Smooth muscle cell (in vitro differentiated cells): ENCODE data around the gene PAK4. TPM values are rescaled to one million over a fixed set of nuclear protein-coding genes. Genes with fewer than 3 reads are reported as not detected.

Experiments used
- DNase-seq: peaks from one replicate; lab custom pipeline; 2025; ENCODE audit not compliant: unreplicated experiment; lab: John Stamatoyannopoulos, UW
- H2AFZ ChIP-seq: fragments of 200-600 bp; sonication (generic); 2 replicates; pipeline ENCODE4 v1.6.0; 2016; ENCODE audit warnings: antibody characterized with exemption, low read depth, mild to moderate bottlenecking
- H3F3A ChIP-seq: fragments of 200-600 bp; sonication (generic); 2 replicates; pipeline ENCODE4 v1.6.0; 2017; ENCODE audit warnings: antibody characterized with exemption, low read depth
- H3K27ac ChIP-seq: fragments of 200-600 bp; sonication (generic); 2 replicates; pipeline ENCODE4 v1.5.1; 2016; ENCODE audit warnings: low read depth, mild to moderate bottlenecking
- H3K27me3 ChIP-seq: fragments of 200-600 bp; sonication (generic); 2 replicates; pipeline ENCODE4 v1.6.1; 2016; ENCODE audit warnings: low read depth, mild to moderate bottlenecking
- H3K36me3 ChIP-seq: fragments of 200-600 bp; sonication (generic); 2 replicates; pipeline ENCODE4 v1.5.1; 2016; ENCODE audit warnings: low read depth
- H3K4me1 ChIP-seq: fragments of 200-600 bp; sonication (generic); 2 replicates; pipeline ENCODE4 v1.5.1; 2016; ENCODE audit warnings: low read depth
- H3K4me2 ChIP-seq: fragments of 200-600 bp; sonication (generic); 2 replicates; pipeline ENCODE4 v1.6.0; 2016; ENCODE audit warnings: mild to moderate bottlenecking
- H3K4me3 ChIP-seq: fragments of 200-600 bp; sonication (generic); 2 replicates; pipeline ENCODE4 v1.5.1; 2016; ENCODE audit warnings: mild to moderate bottlenecking
- H3K79me2 ChIP-seq: fragments of 200-600 bp; sonication (generic); 2 replicates; pipeline ENCODE4 v1.6.0; 2016; ENCODE audit warnings: low read depth, mild to moderate bottlenecking
- H3K9ac ChIP-seq: fragments of 200-600 bp; sonication (generic); 2 replicates; pipeline ENCODE4 v1.6.0; 2016; ENCODE audit warnings: low read depth
- H3K9me3 ChIP-seq: fragments of 200-600 bp; sonication (generic); replicated peaks from 2 replicates; pipeline ENCODE4 v1.5.1; 2016; ENCODE audit warnings: low read depth
- H4K20me1 ChIP-seq: fragments of 200-600 bp; sonication (generic); 2 replicates; pipeline ENCODE4 v1.6.0; 2016; ENCODE audit warnings: low read depth
- WGBS: methylation state at CpG from one replicate; pipeline ENCODE4 v1.1.7; 2016; ENCODE audit warnings: low lambda C conversion rate; 5-methylcytosine and 5-hydroxymethylcytosine counted together
- polyA plus RNA-seq: library from polyadenylated mRNA; unstranded; fragments of >200 nt; fragmentation: Nextera tagmentation; extraction: Ambion mirVana; gene quantifications from 2 replicates; pipeline ENCODE4 v1.2.1, GENCODE V29; 2016
- total RNA-seq: library from RNA; depleted of rRNA; stranded (reverse); fragments of >200 nt; gene quantifications from 2 replicates; pipeline ENCODE4 v1.2.3, GENCODE V29; 2014
- TF ChIP-seq, protein P1 (sequence below): fragments of 200-600 bp; sonication (generic); IDR thresholded peaks from 2 replicates; pipeline ENCODE4 v1.5.1; 2017; ENCODE audit warnings: borderline replicate concordance, mild to moderate bottlenecking, antibody characterized with exemption; ENCODE audit not compliant: insufficient read depth, poor library complexity, severe bottlenecking

The PAK4 gene
- total and polyA plus RNA-seq, 2 experiments from 2014 or later: 11.8 to 19.1 TPM

DNA sequence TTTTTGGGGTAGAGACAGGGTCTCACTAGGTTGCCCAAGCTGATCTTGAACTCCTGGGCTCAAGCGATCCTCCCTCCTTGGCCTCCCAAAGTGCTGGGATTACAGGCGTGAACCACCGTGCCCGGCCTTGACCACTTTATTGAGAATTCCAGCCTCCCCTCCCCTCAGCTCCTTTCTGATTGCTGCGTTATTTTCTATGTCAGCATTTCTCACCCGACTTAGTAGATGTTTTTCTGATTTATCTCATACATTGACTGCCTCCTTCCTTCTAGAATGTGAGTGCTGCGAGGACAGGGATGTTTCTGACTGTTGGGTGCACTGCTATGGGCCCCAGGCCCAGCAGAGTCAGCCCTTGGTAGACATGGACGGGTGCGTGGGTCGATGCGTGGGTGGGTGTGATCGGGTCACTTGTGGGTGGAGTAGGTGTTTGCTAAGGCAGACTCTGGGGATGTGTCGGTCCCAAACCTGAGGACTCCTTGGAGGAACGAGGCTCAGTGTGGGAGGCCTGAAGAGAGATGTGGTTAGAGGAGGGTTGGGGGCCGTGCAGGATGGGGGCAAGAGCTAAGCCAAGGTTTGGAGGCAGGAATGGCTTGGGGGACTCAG, 37.0 kb downstream of the PAK4 start:
- Histone ChIP-seq H3F3A (peaks cover 7% of the 10 kb centered on the region), H3K4me1 (peaks cover 4% of the 10 kb centered on the region), H3K27ac (no peak overlapping the region), H3K4me3 (no peak overlapping the region), H4K20me1 (peaks cover 96% of the 10 kb centered on the region), H2AFZ (no peak overlapping the region), H3K27me3 (no peaks in the 10 kb centered on the region), H3K79me2 (peaks cover 42% of the 10 kb centered on the region), H3K9me3 (no peaks in the 10 kb centered on the region), H3K36me3 (no peaks in the 10 kb centered on the region), H3K4me2 (no peak overlapping the region), H3K9ac (no peak overlapping the region)
- no peak for DNase-seq
- WGBS: 92% methylated on average over 15 of the region's 15 CpGs
- TF ChIP-seq, protein P1, sequence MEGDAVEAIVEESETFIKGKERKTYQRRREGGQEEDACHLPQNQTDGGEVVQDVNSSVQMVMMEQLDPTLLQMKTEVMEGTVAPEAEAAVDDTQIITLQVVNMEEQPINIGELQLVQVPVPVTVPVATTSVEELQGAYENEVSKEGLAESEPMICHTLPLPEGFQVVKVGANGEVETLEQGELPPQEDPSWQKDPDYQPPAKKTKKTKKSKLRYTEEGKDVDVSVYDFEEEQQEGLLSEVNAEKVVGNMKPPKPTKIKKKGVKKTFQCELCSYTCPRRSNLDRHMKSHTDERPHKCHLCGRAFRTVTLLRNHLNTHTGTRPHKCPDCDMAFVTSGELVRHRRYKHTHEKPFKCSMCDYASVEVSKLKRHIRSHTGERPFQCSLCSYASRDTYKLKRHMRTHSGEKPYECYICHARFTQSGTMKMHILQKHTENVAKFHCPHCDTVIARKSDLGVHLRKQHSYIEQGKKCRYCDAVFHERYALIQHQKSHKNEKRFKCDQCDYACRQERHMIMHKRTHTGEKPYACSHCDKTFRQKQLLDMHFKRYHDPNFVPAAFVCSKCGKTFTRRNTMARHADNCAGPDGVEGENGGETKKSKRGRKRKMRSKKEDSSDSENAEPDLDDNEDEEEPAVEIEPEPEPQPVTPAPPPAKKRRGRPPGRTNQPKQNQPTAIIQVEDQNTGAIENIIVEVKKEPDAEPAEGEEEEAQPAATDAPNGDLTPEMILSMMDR: no peak

DNA sequence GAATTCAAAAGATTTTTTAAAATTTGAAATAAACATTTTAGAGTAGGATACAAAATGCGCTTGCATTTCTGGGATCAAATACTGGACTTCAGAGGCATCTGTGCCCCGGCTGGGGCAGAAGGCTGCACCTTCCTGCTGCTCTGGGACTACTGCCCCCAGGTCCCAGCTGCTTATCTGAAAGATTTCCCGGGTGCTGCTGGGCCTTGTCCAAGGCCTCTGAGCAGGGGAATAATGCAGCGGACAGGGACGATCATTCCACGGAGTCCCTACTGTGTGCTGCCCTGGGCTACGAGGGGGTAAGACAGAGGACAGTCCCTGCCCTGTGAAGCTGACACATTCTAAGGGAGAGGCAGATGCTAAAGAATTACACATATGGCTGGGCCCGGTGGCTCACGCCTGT, 38.0 kb downstream of the PAK4 start:
- WGBS: 91% methylated on average over 9 of the region's 9 CpGs
- Histone ChIP-seq H3K9me3 (no peaks in the 10 kb centered on the region), H3F3A (peaks cover 7% of the 10 kb centered on the region), H3K79me2 (peaks cover 38% of the 10 kb centered on the region), H3K9ac (no peak overlapping the region), H4K20me1 (peaks cover 96% of the 10 kb centered on the region), H3K36me3 (no peaks in the 10 kb centered on the region), H3K27me3 (no peaks in the 10 kb centered on the region), H3K4me2 (no peak overlapping the region), H2AFZ (no peak overlapping the region), H3K4me1 (peaks cover 4% of the 10 kb centered on the region), H3K27ac (no peak overlapping the region), H3K4me3 (no peak overlapping the region)
- DNase-seq: no peak
- TF ChIP-seq, protein P1: no peak

DNA sequence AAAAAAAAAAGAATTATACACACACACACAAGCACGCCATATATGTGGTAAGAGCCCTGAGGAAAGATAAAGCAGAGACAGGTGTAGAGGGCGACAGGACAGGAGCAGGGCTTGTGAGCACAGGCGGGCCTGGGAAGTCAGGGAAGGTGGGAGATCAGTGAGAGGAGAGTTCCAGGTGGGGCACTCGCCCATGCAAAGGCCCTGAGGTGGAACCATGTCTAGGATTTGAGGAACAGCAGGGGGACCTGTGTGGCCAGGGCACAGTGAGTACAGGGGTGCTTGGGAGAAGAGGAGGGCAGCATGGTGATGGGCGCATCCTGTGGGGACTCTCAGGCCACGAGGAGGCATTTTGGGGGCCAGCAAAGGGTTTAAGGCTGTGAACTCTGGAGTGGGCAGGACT, 38.7 kb downstream of the PAK4 start:
- H3K4me2 ChIP-seq: no peak overlapping the region

More for the DNA sequence above, 38.7 kb downstream of the PAK4 start:
- Histone ChIP-seq H3K27me3 (no peaks in the 10 kb centered on the region), H3F3A (peaks cover 7% of the 10 kb centered on the region), H3K4me3 (no peak overlapping the region), H4K20me1 (peaks cover 96% of the 10 kb centered on the region), H3K36me3 (no peaks in the 10 kb centered on the region), H2AFZ (no peak overlapping the region), H3K27ac (no peak overlapping the region), H3K79me2 (peaks cover 31% of the 10 kb centered on the region), H3K4me1 (peaks cover 4% of the 10 kb centered on the region), H3K9ac (no peak overlapping the region), H3K9me3 (no peaks in the 10 kb centered on the region)
- TF ChIP-seq, protein P1: no peak
- WGBS: 97% methylated on average over 6 of the region's 6 CpGs
- no peak for DNase-seq
